HepG2 (cell line): ENCODE measurements around the gene BBS9. TPM values are rescaled to one million over a fixed set of nuclear protein-coding genes. Genes with fewer than 3 reads are reported as not detected.

Experiments
- ATAC-seq: fragments of 200-7000 bp; cut with Tn5 transposase; 3 replicates; pipeline ENCODE4 v1.9.1; 2020; ENCODE audit warnings: mild to moderate bottlenecking, moderate library complexity
- BruUV-seq: library from RNA; stranded (reverse); fragments of 400-500 nt; replicated peaks from 2 replicates; lab custom pipeline; 2021; lab: Mats Ljungman, UMichigan
- CTCF ChIA-PET: fragments of 300-600 bp; formaldehyde crosslinking; extraction: SDS; loops from one replicate; lab custom pipeline; 2021; ENCODE audit warnings: low total read pairs, inconsistent platforms, low intra/inter-chr PET ratio; lab: Yijun Ruan, JAX
- POLR2A ChIA-PET: fragments of 350-600 bp; sonication (Branson Sonifier 250); formaldehyde crosslinking; loops from one replicate; lab custom pipeline; 2020; ENCODE audit warnings: antibody characterized with exemption, inconsistent platforms; lab: Yijun Ruan, JAX
- DNase-seq: peaks from one replicate; pipeline ENCODE4 v3.0.0-alpha.2; 2015; ENCODE audit warnings: low spot score
- FAIRE-seq: peaks from 3 replicates; lab custom pipeline; 2011; peaks lifted over from hg19 to GRCh38; lab: Jason Lieb, UNC
- H2AFZ ChIP-seq: one replicate; pipeline ENCODE4 v1.6.1; 2011; ENCODE audit warnings: low read length, inconsistent platforms
- H3K27ac ChIP-seq: fragments of 300-600 bp; 3 replicates; pipeline ENCODE4 v1.8.0; 2011; ENCODE audit warnings: mixed run types, mild to moderate bottlenecking, mixed read lengths, low read length, inconsistent platforms; ENCODE audit not compliant: insufficient read depth; ENCODE audit errors: extremely low read length
- H3K27me3 ChIP-seq, 2 experiments: fragments of 200-600 bp in 1 of 2; 2 replicates in 1 of 2; 3 replicates in 1 of 2; pipeline versions ENCODE4 v1.6.0 to v1.8.0; 2011; ENCODE audit warnings: low read length in 2 of 2, mild to moderate bottlenecking in 2 of 2, moderate library complexity in 2 of 2, inconsistent platforms in 1 of 2; ENCODE audit not compliant: insufficient read depth in 2 of 2, control insufficient read depth in 1 of 2
- H3K36me3 ChIP-seq, 2 experiments: fragments of 200-600 bp in 1 of 2; replicated peaks in 1 of 2; 2 replicates in 1 of 2; 3 replicates in 1 of 2; pipeline versions ENCODE4 v1.5.1 to v1.8.0; 2011; ENCODE audit warnings: low read length in 2 of 2, inconsistent platforms in 1 of 2; ENCODE audit not compliant: insufficient read depth in 2 of 2, control insufficient read depth in 1 of 2
- H3K4me1 ChIP-seq: 2 replicates; pipeline ENCODE4 v1.5.1; 2012; ENCODE audit warnings: low read length, inconsistent platforms; ENCODE audit not compliant: insufficient read depth
- H3K4me2 ChIP-seq: 2 replicates; pipeline ENCODE4 v1.6.0; 2011; ENCODE audit warnings: low read depth, low read length, inconsistent platforms
- H3K4me3 ChIP-seq, 3 experiments: fragments of 200-600 bp in 1 of 3; sonication (generic), shearing (Covaris generic) in 1 of 3; replicated peaks in 1 of 3; 2 replicates each; pipeline ENCODE4 v1.5.1; 2011 to 2016; ENCODE audit warnings: low read length in 3 of 3, inconsistent platforms in 2 of 3, low read depth in 2 of 3, mild to moderate bottlenecking in 2 of 3, control low read depth in 1 of 3, mixed read lengths in 1 of 3; ENCODE audit not compliant: insufficient read depth in 1 of 3
- H3K79me2 ChIP-seq: one replicate; pipeline ENCODE4 v1.6.1; 2011; ENCODE audit warnings: low read length, inconsistent platforms; ENCODE audit not compliant: insufficient read depth
- H3K9ac ChIP-seq: 2 replicates; pipeline ENCODE4 v1.6.0; 2011; ENCODE audit warnings: mild to moderate bottlenecking, low read depth, low read length, inconsistent platforms; ENCODE audit not compliant: insufficient read depth
- H3K9me3 ChIP-seq: 2 replicates; pipeline ENCODE4 v1.5.1; 2012; ENCODE audit warnings: mild to moderate bottlenecking, low read length
- H4K20me1 ChIP-seq: 2 replicates; pipeline ENCODE4 v1.6.0; 2011; ENCODE audit warnings: inconsistent platforms, mild to moderate bottlenecking, low read length, moderate library complexity; ENCODE audit not compliant: insufficient read depth
- AHDC1 ChIP-seq: sonication (generic); formaldehyde crosslinking; IDR thresholded peaks from 2 replicates; pipeline ENCODE4 v1.5.1; 2020; ENCODE audit warnings: mild to moderate bottlenecking, missing genetic modification reagents, borderline replicate concordance
- CHCHD3 ChIP-seq: sonication (generic); formaldehyde crosslinking; IDR thresholded peaks from 2 replicates; pipeline ENCODE4 v1.8.0; 2022; ENCODE audit warnings: mild to moderate bottlenecking, missing genetic modification reagents, moderate library complexity
- ETV5 ChIP-seq: IDR thresholded peaks from 2 replicates; pipeline ENCODE4 v1.6.1; 2018; ENCODE audit warnings: missing biosample characterization, missing genetic modification reagents, inconsistent platforms, borderline replicate concordance
- FOXP4 ChIP-seq: sonication (generic); formaldehyde crosslinking; IDR thresholded peaks from 2 replicates; pipeline ENCODE4 v1.4.0; 2020; ENCODE audit warnings: missing genetic modification reagents
- NR2F2 ChIP-seq: IDR thresholded peaks from 2 replicates; pipeline ENCODE4 v1.6.1; 2012; ENCODE audit warnings: low read depth, inconsistent platforms, borderline replicate concordance
- PAX8 ChIP-seq: sonication (generic); formaldehyde crosslinking; IDR thresholded peaks from 2 replicates; pipeline ENCODE4 v1.8.0; 2022; ENCODE audit warnings: mild to moderate bottlenecking, missing genetic modification reagents, borderline replicate concordance
- SCMH1 ChIP-seq: sonication (generic); formaldehyde crosslinking; IDR thresholded peaks from 2 replicates; pipeline ENCODE4 v1.9.0; 2021; ENCODE audit warnings: missing genetic modification reagents, mild to moderate bottlenecking, borderline replicate concordance
- SRF ChIP-seq: IDR thresholded peaks from 2 replicates; pipeline ENCODE4 v1.6.1; 2011; ENCODE audit warnings: mild to moderate bottlenecking, low read depth, low read length, moderate library complexity
- SRSF1 ChIP-seq: fragments of 200-400 bp; formaldehyde crosslinking; optimal IDR thresholded peaks from 2 replicates; pipeline ENCODE3; 2017; ENCODE audit warnings: mild to moderate bottlenecking, low read depth, low read length, moderate library complexity
- TBP ChIP-seq: sonication (generic); formaldehyde crosslinking; IDR thresholded peaks from 2 replicates; pipeline ENCODE4 v1.5.0; 2020; ENCODE audit warnings: missing genetic modification reagents
- TRIM22 ChIP-seq: fragments of 450-650 bp; IDR thresholded peaks from 2 replicates; pipeline ENCODE4 v1.6.1; 2017
- ZNF546 ChIP-seq: sonication (generic); formaldehyde crosslinking; conservative IDR thresholded peaks from 2 replicates; pipeline ENCODE4 v1.8.1; 2023; ENCODE audit warnings: mild to moderate bottlenecking, missing genetic modification reagents
- ZNF552 ChIP-seq: sonication (generic); formaldehyde crosslinking; IDR thresholded peaks from 2 replicates; pipeline ENCODE4 v1.9.0; 2022; ENCODE audit warnings: missing genetic modification reagents, mild to moderate bottlenecking, borderline replicate concordance
- ZNF652 ChIP-seq: IDR thresholded peaks from 2 replicates; pipeline ENCODE4 v1.6.1; 2016; ENCODE audit warnings: low read depth, borderline replicate concordance
- WGBS: methylation state at CpG from one replicate; pipeline ENCODE4 v1.1.6; 2017; ENCODE audit warnings: low lambda C conversion rate; 5-methylcytosine and 5-hydroxymethylcytosine counted together
- in situ Hi-C: cut with HindIII; loops from 2 replicates; pipeline ENCODE4 v1.10.0; 2017; ENCODE audit warnings: low pct_unique_long_range_greater_than_20kb; ENCODE audit not compliant: extremely low pct_ligation_motif_present
- intact Hi-C: fragments of 100-400 bp; cut with micrococcal nuclease; formaldehyde crosslinking; loops from one replicate; pipeline ENCODE4 v1.10.0; 2022; ENCODE audit not compliant: unreplicated experiment
- polyA plus RNA-seq, 8 experiments: library from polyadenylated mRNA; depleted of rRNA in 3 of 8; stranded (reverse) in 7 of 8; unstranded in 1 of 8; fragments of >200 nt; fragmentation: Illumina TruSeq in 4 of 8; extraction: Trizol in 4 of 8; gene quantifications; 2 replicates each; pipeline versions ENCODE4 v1.2.1 to v1.2.3, GENCODE V29; 2011 to 2016; ENCODE audit warnings: low read depth in 4 of 8, missing spikeins in 1 of 8, mixed read lengths in 1 of 8; ENCODE audit not compliant: insufficient read depth in 1 of 8
- total RNA-seq, 5 experiments: library from RNA; depleted of rRNA; stranded (reverse); fragments of >200 nt; fragmentation: Illumina TruSeq; extraction: Trizol; gene quantifications; 2 replicates each; pipeline ENCODE4 v1.2.3, GENCODE V29; 2016; ENCODE audit warnings: low read depth in 1 of 5

Gene BBS9
- total and polyA plus RNA-seq, 2 of the 13 experiments (the other 11 are each of a cell fraction or from before 2014, with no cell fraction given), result 5.1 to 7.8 TPM

- TF ChIP-seq TRIM22, result no peak
Observed at GRCh38 chr7:33433357-33433756, 304.0 kb downstream of the BBS9 start (continued).

GRCh38 chr7:33444511-33444910 is 315.1 kb downstream of the BBS9 start:
- no peaks in the 10 kb centered on the region for H3K79me2 ChIP-seq
- no peaks in the 10 kb centered on the region for H3K4me1 ChIP-seq
- no peaks in the 10 kb centered on the region for H3K9me3 ChIP-seq
- 43% methylated on average over 4 of the region's 4 CpGs for WGBS
- intact Hi-C loops (no loop called here), in situ Hi-C loops (no loop called here)
- BruUV-seq, result no TSS peak
- FAIRE-seq, result no peak
- ChIA-PET POLR2A (no interaction called here), CTCF (no interaction called here)
- no peaks in the 10 kb centered on the region for H3K27me3 ChIP-seq
- no peak for DNase-seq
- no peak overlapping the region for H3K9ac ChIP-seq
- no peak overlapping the region for H3K4me2 ChIP-seq
- no peak for ATAC-seq
- no peak overlapping the region for H2AFZ ChIP-seq
- H3K4me3 ChIP-seq, result no peak overlapping the region
- no peak overlapping the region for H3K27ac ChIP-seq
- H3K36me3 ChIP-seq, result no peaks in the 10 kb centered on the region
- H4K20me1 ChIP-seq, result no peaks in the 10 kb centered on the region
- TF ChIP-seq TBP (CRISPR knock-in tag), result no peak
- no peak for TF ChIP-seq AHDC1 (CRISPR knock-in tag)
- no peak for TF ChIP-seq SRSF1
- TF ChIP-seq SRF, result no peak
- TF ChIP-seq ETV5 (CRISPR knock-in tag), result no peak
- TF ChIP-seq SCMH1 (CRISPR knock-in tag), result no peak
- TF ChIP-seq PAX8 (CRISPR knock-in tag), result no peak
- no peak for TF ChIP-seq ZNF546 (CRISPR knock-in tag)
- TF ChIP-seq NR2F2, result no peak
- no peak for TF ChIP-seq FOXP4
- no peak for TF ChIP-seq ZNF652 (CRISPR knock-in tag)
- TF ChIP-seq CHCHD3, result no peak
- TF ChIP-seq ZNF552 (CRISPR knock-in tag), result no peak
- TF ChIP-seq, all 625 proteins: peak for 0
